SK-N-MC (cell line): ENCODE measurements around the gene TMEM95.

Source experiments
- EZH2 ChIP-seq: fragments of 200-600 bp; sonication (generic); IDR thresholded peaks from one replicate; pipeline ENCODE4 v1.6.1; 2017; ENCODE audit warnings: antibody characterized with exemption
- FOXP2 ChIP-seq: optimal IDR thresholded peaks from 2 replicates; pipeline ENCODE3; 2011; ENCODE audit warnings: mild to moderate bottlenecking, moderate library complexity; ENCODE audit not compliant: insufficient read depth; ENCODE audit errors: extremely low read length, control extremely low read depth
- POLR2AphosphoS5 ChIP-seq: IDR thresholded peaks from 2 replicates; pipeline ENCODE4 v1.6.1; 2012; ENCODE audit warnings: mild to moderate bottlenecking, low read depth, low read length, borderline replicate concordance

DNA sequence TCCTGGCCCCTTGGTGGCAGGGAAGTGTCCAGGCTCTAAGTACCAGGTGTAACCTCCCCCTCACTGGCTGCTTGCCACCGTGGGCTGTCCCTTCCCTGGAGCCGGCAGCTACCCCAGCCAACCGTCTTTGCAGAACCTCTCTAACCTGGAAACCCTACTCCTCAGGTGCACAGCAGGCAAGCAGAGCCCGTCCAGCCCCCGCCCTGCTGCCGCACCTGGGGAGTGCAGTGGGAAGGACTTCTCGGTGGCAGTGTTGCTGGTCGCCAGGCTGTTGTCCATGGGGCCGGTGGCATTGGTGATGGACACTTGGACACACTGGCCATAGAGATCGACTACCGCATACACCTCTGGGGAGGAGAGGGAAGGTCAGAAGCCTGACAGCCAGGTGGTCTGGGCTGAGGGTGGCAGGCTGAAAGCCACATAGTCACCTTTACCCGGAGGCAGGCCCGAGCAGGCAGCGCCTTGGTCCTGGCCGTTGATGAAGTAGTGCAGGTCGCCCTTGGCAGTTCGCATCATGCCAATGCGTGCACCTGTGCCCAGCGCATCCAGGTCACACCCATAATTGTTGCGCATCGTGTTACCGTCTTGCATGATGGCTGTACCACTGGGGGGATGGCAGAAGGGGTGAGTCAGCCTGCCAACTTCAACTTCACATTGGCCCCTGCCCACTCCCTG lies 32.3 kb upstream of the TMEM95 start:
- TF ChIP-seq POLR2AphosphoS5 (no peak), EZH2 (no peak), FOXP2 (no peak)
